Measurements from ENCODE around the gene SEMA3E.
A peak's percentile ranks its signal among the peaks of the same experiment; 100 is the strongest.

The SEMA3E gene

GRCh38 chr7:83504330-83504729 lies 144.6 kb downstream of the SEMA3E start:
- DNase-seq (ENCODE audit: low read depth): no peak
- TF ChIP-seq CTCF (conservative IDR thresholded peaks at IDR 0.05; ENCODE audit: low read depth, low read length): no peak
- no peak overlapping the region for H3K4me3 ChIP-seq (ENCODE audit: low read depth, low read length)

GRCh38 chr7:83502636-83503035 lies 146.3 kb downstream of the SEMA3E start:
- no peak for TF ChIP-seq CTCF (conservative IDR thresholded peaks at IDR 0.05; ENCODE audit: low read depth, low read length)
- H3K4me3 ChIP-seq (ENCODE audit: low read depth, low read length): no peak overlapping the region
- DNase-seq (ENCODE audit: low read depth): peak; percentile 1

GRCh38 chr7:83494683-83495082 lies 154.3 kb downstream of the SEMA3E start:
- no peak for DNase-seq (ENCODE audit: low read depth)

GRCh38 chr7:83492802-83493201 lies 156.1 kb downstream of the SEMA3E start:
- TF ChIP-seq CTCF (conservative IDR thresholded peaks at IDR 0.05; ENCODE audit: low read depth, low read length): no peak
- DNase-seq (ENCODE audit: low read depth): no peak
- no peak overlapping the region for H3K4me3 ChIP-seq (ENCODE audit: low read depth, low read length)

More at GRCh38 chr7:83494683-83495082, 154.3 kb downstream of the SEMA3E start:
- H3K4me3 ChIP-seq (ENCODE audit: low read depth, low read length): no peak overlapping the region
- TF ChIP-seq CTCF (conservative IDR thresholded peaks at IDR 0.05; ENCODE audit: low read depth, low read length): no peak

GRCh38 chr7:83487801-83488200 lies 161.1 kb downstream of the SEMA3E start:
- TF ChIP-seq CTCF (conservative IDR thresholded peaks at IDR 0.05; ENCODE audit: low read depth, low read length): no peak
- DNase-seq (ENCODE audit: low read depth): no peak
- H3K4me3 ChIP-seq (ENCODE audit: low read depth, low read length): no peak overlapping the region

- DNase-seq (ENCODE audit: low read depth): no peak
- no peak for TF ChIP-seq CTCF (conservative IDR thresholded peaks at IDR 0.05; ENCODE audit: low read depth, low read length)
- no peak overlapping the region for H3K4me3 ChIP-seq (ENCODE audit: low read depth, low read length)
Measured at GRCh38 chr7:83486957-83487356, 162.0 kb downstream of the SEMA3E start.

- H3K4me3 ChIP-seq (ENCODE audit: low read depth, low read length): no peak overlapping the region
- TF ChIP-seq CTCF (conservative IDR thresholded peaks at IDR 0.05; ENCODE audit: low read depth, low read length): no peak
- no peak for DNase-seq (ENCODE audit: low read depth)
Measured at GRCh38 chr7:83486536-83486935, 162.4 kb downstream of the SEMA3E start.

Measured in choroid plexus epithelial cell (primary cell).